ENCODE results near the gene RAD51B.
A peak's percentile ranks its signal among the peaks of the same experiment; 100 is the strongest.
"Not testable (repeated sequence)": the region's sequence is repeated elsewhere in the genome, so short reads cannot be mapped to it uniquely, and the experiment has no call there.

RAD51B gene

DNA sequence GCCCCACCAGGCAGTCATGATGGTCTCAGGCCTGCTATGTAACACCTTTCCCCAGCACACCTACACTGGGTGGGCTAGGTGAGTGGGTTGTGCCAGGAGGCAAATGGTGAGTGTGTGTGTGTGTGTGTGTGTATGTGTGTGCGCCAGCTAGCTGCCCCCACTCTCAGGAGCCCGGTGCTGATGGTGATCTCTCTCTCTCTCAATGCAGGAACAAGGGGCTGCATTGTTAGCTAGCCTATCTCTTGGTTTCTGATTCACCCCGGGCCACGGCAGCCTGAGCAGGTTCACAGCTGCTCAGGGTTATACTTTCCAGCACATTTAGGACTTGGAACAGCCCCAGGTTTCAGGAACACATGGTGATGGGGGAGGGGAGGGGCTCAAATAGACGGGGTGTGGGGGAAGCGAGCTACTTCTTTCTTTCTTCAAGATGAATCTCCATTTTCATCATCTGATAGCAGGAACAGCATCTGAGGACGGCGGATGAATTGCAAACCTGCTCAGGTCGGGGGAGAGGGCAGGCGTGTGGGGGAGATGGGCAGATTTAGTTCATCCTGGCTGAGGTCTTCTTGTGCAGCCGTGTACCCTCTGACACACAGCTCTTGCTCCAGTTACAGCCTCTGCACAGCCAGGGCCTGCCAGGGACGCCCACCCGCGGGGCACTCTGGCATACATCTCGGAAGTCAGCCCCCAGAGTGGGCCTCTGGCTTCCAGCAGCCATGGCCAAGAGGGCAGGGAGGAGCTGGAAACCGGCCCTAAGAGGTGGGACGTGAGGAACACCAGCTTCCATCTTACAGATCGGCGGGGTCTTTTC is 835.6 kb downstream of the RAD51B start:
- DNase-seq (ENCODE audit: low spot score), result peak; percentile 61

DNA sequence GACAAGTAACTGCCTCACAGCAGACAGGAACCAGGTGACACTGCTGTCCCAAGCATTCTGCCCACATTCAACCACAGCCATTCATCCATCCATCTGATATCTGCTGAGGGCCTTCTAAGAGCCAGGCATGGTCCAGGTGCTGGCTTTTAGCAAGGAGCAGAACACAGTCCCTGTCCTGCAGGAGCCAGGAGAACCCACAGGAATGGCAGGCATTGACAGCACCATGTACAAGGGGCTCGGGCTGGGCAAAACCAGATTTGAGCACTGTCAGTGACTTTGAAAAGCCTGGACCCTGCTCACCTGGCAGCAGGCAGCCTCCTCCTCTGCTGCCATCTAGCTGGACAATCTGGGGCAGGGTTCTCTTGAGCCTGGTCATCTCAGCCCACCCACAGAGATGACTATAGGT is 836.3 kb downstream of the RAD51B start:
- DNase-seq (ENCODE audit: low spot score), result no peak

DNA sequence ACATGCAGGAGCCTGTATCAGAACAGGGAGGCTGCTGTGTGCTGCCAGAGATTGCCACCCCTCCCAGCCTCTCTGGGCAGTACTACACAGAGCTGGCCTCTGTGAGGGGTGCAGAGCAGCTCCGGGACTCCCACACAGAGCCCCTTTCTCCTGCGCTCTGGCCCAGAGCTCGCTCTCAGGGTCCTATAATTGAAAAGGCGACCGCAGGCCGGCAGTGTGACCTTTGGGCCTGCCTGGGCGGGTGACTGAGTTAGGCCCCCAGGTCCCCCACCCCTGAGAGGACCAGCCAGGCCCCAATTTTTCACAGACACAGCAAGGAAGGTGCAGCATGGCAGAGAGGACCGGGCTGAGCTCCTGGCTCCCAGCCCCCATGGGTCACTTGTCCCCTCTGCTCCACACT is 836.9 kb downstream of the RAD51B start:
- DNase-seq (ENCODE audit: low spot score), result no peak

DNA sequence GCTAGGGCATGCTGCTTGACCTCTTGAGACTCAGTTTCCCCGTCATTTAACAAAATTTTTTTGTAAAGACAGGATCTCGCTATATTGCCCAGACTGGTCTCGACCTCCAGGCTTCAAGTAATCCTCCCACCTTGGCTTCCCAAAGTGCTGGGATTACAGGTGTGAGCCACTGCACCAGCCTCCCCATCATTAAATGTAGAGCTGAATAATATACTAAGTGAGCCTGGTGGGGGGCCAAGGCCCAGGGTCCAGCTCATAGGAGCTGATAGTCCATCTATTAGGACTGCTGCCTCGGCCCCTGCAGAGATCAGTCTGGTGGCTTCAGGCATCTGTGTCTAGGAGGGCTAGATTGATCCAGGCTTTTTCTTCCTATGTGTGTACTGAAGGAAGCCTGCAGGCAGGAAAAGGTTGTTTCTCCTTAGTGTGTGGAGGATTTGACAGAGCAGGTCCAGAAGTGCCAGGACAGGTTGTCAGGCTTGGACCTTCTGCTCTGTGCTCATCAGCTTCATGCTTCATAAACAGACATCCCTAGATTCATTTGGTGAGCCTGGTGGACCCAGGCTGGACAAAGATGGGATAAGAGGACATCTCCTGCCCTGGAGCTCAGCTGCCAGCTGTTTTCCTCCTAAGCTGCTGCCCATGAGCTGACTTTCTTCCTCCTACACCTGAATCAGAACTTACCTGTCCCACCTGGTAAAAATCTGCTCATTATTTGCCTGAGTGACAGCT is 837.9 kb downstream of the RAD51B start:
- DNase-seq (ENCODE audit: low spot score), result no peak

DNA sequence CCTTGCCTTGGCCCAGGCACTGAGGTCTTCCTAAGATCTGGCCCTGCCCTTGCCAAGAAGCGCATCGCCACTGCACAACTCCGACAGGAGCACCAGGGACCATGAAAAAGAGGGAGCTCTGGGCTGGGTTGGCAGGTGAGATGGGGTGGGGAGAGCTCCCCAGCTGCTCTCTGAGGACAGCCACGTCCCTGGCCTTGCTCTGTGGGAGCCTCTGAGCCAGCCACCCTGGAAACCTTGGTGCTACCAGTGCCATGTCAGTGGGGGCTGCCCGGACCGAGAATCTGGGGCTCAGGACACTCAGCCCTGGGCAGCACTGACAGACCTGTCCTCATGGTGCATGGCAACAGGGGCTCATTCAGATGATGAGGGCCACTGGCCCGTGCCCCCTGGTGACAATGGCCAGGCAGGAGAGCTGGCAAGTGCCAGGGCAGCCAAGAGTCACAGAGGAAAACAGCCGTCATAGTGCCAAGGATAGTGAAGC is 838.5 kb downstream of the RAD51B start:
- no peak for DNase-seq (ENCODE audit: low spot score)

DNA sequence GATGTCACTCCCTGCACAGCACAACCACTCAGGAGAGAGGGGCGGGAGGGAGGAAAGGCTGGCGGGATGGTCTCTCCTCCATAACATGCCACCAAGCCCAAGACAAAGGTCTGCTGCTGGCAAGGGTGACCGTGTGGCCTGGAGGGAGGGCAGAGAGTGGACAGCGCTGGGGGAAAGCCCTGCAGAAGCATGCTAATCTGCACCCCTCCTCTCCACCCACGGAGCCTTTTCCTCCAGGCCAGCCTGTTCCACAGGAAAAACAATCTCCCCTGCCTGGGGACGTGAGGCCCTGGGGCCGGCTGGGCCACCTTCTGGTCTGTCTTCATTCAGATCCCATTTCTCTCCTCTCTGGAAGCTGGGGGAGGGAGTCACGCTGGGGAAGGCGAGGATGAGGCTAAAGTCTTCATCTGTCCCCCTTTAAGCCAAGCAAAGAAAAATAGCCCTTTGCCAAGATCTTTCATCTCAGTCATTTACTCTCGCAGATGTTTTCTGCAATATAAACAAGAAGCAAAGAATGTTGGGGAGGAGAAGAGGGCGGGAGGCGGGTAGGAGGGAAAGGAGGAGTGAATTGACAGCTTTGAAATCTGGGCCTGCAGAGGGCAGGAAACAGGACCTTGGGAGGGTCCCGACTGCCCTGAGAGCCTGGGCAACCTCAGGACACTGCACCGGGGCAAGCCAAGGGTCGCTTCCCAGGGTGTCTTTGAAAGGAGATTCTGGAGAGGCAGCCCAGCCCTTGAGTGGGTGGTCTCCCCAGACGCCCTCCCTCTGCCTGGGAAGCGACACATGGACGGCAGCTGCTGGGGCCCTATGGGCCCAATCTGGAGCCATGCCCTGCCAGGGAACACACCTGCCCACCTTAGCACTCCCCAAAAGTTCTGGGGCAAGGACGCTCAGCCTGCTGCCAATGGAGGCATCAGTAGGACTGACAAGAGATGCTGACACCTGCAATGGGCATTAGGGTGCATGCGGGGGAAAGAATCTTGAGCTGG is 839.7 kb downstream of the RAD51B start:
- no peak for DNase-seq (ENCODE audit: low spot score)

DNA sequence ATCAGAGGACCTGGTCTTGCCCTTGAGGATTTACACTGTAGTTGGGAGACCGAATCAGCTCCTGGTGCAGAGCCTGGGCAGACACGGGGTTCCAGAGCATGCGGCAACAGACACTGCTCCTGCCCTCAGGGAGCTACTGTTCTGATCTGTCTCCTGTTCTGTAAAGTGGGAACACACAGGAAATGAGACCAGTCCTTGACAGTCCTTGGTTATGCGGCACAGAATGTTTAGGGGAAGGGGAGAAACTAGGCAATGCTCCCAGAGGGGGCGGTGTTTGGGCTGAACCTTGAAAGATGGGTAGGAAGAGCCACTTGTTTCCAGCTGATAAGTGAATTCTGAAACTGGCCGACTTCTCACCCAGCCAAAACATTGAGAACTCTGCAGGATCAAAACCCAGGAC is 840.9 kb downstream of the RAD51B start:
- DNase-seq (ENCODE audit: low spot score), result no peak

DNA sequence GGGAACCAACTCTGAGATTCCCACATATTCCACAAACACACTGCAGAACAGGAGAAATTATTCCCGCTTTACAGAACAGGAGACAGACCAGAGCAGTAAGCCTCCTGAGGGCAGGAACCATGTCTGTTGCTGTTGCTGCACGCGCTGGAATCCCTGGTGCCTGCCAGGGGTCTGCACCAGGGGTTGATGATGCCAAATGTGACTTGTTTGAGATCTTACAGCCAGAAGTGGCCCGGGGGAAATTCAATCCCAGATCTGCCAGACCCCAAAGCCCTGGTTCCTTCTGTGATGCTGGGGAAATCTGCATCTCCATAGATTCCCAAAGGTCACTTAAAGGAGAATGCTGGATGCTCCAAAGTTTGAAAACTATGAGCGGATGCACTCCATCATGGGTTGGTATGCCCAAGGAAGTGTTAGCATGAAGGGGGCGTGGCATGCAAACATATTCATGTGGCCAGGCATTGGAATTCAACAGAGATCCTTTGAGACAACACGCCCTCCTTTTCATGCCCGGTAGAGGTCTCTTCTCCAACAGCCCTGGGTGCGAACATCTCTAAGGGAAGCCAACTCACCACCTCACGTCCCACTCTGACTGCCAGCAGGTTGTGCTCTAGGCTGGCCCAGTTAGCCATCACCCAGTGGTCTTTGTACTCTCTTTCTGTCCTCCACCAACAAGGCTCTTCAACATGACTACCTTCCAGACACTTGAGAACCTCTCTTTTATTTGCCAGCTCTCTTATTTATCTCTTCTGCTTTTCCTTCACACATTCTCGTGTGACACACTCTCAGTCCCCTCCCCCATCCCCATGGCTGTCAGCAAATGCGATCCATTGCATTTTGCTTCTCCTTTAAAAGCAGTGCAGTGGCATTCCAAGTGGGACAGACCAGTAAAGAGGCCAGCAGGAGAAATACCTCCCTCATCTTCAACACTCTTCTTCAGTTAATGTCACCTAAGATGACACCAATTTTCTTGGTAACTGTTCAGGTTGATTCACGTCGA is 841.9 kb downstream of the RAD51B start:
- DNase-seq (ENCODE audit: low spot score), result no peak

DNA sequence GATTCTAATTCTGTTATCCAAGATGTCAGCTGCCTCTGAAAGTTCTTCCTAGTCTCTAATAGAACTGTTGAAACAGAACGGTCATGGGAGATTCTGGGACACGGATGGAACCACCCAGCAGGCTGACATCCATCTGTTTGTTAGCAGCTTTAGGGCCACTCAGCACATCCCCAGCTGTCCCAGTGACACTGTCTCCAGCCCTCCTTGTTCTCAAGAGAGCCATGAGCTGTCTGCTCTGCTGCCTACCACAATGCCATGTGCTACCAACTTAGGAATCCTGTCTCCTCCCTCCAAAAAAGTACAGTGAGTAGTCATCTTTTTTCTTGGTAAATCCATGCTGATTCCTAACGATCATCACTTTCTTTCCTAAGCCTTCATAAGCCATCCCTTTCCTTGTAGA is 842.8 kb downstream of the RAD51B start:
- DNase-seq (ENCODE audit: low spot score), result no peak

DNA sequence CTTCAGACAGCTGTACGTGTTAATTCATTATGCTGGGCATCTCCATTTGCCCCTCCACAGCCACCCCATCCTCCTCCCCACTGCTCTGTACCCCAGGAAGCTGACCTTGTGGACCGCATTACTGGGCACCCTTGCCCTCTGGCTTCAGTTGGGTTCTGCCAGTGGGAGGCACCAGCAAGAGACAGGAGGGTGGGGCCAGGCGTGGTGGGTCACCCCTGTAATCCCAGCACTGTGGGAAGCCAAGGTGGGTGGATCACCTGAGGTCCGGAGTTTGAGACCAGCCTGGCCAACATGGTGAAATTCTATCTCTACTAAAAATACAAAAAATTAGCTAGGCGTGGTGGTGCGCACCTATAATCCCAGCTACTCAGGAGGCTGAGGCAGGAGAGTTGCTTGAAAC is 843.2 kb downstream of the RAD51B start:
- not testable (repeated sequence) for DNase-seq (ENCODE audit: low spot score)

DNA sequence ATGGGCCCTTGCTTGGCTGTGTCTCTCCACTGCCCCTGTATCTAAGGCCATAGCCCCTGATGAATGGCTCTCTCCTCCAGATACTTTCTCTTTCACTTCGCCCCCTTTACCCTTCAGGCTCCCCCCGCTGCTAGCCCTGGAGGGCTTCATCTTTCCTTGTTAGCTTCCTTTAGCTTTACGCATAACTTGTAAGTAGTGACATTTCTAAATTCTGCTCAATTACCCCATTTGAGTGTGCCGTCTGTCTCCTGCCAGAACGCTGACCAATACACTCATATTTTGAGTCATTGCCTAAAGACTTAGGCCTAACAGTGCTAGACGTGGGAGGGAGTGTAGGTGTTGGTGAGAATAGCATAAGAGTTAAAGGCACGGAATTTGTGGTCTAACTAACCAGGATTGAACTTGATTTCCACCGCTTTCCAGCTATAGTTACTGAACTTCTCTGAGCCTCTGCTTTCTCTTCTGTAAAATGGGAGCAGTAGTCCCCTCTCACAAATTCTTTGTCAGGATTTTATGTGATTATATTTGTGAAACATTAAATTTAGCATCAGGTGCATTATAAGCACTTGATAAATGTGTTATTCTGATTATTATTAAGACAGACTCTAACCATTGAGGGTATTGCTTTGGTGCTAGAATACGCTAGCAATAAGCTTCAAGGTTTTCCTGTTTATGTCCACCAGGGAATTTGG is 844.0 kb downstream of the RAD51B start:
- no peak for DNase-seq (ENCODE audit: low spot score)

DNA sequence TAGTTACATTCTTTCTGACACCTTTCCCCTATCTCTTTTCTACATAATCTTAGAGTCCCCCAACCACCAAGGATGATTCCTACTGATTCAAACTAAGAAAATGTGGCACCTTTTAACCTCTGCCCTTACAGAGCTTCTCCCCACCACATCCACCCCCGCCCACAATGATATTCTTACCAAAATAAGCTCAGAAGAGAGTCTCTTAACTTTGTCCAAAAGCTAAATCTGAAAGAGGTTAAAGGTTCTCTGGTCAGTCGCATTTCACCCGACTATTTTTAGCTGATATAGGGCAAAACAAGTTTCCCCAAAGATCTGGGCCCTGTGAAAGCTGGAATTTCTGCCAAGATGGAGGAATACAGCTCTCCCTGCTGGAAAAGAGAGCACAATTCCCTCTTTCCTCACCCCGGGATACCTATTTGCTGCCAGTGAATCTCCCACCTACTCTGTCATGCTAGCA is 844.7 kb downstream of the RAD51B start:
- no peak for DNase-seq (ENCODE audit: low spot score)

DNA sequence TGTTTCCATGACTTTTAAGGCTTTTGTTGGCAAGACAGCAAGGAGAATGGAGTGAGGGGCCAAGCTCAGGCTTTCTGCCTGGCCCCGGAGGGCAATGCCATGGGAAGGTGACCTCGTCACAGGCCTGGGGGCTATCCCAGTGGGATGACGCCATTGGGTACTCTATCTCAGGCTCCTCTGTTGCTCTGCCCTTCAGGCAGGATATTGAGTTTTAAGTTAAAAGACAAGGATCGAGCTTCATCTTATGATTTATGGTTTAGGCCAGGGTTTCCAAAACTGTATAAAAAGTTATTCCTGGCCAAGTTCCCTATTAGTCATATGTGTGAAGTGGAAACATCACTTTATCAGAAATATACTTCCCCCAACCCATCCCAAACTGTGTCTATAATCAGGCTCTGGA is 845.6 kb downstream of the RAD51B start:
- no peak for DNase-seq (ENCODE audit: low spot score)

DNA sequence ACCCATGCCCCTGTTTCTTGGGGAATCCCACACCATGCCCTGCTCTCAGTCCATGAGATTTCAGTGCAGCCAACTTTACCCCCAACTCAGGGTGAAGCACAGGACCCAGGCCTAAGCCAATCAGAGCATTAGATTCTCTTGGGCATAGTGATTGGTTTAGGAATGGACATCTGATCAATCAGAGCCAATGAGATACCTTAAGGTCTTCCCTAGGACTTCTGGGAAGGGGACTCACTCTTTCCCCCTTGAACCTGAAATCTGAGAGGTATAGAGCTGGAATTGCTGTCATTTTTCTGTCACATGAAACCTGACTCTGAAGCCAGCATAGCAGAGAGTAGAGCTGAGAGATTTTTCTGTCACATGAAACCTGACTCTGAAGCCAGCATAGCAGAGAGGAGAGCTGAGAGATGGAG is 846.2 kb downstream of the RAD51B start:
- DNase-seq (ENCODE audit: low spot score), result no peak

DNA sequence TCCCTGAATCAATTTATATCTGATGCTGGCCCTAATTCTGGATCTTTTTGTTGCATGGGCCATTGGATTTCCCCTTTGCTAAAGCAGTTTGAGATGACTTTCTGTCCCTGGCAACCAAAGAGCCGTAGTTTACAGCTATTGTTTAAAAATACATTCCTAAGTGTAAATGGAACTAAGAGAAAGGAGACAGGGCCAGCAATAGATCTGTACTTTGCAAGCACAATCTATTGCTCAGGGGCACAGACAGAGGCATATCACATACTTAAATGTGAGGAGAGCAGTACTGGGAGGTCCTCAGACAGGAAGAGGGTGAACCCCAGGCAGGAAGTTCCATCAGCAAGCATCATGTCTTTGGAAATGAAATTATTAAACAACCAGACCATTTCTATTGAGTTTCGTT is 846.7 kb downstream of the RAD51B start:
- DNase-seq (ENCODE audit: low spot score), result no peak

DNA sequence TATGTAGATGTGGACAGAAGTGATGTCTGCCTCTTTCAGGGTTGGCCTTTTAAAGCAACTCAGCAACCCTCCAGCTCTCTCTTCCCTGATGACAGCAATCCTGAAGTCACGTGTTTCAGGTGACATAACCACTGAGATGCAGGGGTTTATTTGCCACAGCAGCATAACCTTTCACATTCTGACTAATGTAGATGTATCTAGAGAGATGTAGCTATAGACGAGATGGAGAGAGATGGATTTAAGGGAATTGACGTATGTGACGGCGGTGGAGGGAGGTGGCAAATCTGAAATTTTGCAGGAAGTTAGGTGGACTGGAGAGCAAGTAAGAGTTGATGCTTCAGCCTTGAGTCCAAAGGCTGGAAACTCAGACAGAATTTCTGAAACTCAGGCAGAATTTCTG is 847.3 kb downstream of the RAD51B start:
- no peak for DNase-seq (ENCODE audit: low spot score)

DNA sequence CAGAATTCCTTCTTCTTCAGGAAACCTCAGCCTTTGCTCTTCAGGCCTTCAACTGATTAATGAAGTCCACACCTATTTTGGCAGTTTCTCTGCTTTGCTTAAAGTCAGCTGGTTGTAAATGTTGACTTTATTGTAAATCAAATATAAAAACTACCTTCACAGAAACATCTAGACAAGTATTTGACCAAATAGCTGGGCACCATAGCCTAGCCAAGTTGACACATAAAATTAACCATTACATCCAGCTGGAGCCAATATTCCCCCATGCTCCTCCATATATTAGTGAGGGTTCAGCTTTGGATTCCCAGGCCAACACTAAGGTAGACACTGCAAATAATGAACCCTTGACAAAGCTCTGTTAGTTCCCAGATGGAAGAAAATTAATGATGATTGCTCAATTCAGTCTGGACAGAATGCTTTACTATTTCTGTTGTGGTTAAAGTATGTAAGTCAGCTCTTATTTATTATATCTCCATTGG is 847.8 kb downstream of the RAD51B start:
- no peak for DNase-seq (ENCODE audit: low spot score)

DNA sequence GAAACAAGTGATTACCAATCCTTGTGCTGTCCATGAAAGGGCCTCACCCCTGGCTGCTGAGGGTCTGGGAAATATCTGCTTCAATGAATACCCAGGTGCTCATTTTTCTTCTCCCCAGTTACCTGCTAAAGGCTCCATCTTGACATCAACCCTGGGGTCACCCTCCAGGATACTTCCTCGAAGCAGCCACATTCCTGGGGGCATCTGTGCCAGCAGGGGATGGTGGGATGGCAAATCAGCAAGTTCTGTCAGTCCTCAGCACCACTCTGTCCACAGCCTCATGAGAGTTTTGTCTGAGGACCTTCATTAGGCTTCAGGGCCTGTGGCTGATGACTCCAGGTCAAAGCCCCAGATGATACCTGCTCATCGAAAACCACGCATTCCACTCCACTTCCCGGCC is 848.4 kb downstream of the RAD51B start:
- DNase-seq (ENCODE audit: low spot score), result no peak

DNA sequence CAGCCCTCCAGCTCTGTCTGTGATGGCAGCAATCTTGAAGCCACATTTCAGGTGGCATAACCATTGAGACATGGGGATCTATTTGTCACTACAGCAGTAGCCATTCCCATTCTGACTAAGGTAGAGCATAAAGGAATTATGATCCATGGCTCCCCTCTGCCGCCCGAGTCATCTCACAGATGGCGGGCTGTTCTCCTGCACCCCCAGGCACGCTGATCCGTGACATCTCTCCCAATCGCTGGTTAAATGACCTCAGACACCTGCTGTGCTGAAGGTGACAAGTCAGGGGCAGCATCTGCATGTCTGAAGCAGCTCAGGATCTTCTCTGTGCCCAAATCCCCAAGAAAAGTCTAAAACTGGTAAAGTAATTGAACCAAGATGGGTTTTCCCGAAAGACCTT is 849.0 kb downstream of the RAD51B start:
- DNase-seq (ENCODE audit: low spot score), result no peak

DNA sequence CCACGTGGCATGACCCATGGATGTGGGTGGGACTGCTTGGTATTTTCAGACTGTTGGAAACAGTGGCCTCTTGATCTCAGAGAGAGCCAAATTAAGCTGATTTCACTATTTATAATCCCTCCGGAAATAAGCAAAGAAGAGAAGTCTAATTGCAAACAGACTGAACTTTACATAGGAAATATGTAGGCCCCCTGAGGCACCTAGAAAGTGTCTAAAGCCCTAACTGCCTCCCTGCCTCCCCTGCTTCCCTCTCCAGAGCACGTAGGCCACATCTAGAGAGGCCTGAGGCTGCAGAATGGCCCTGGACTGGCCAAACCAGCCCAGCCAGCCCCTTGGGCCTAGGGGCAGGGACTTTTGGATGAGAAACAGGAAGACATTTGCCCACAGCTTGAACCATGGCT is 849.5 kb downstream of the RAD51B start:
- no peak for DNase-seq (ENCODE audit: low spot score)

Measured in globus pallidus (tissue), 1 donor.